ENCODE data around the gene SEC16B.

The SEC16B gene, protein sequence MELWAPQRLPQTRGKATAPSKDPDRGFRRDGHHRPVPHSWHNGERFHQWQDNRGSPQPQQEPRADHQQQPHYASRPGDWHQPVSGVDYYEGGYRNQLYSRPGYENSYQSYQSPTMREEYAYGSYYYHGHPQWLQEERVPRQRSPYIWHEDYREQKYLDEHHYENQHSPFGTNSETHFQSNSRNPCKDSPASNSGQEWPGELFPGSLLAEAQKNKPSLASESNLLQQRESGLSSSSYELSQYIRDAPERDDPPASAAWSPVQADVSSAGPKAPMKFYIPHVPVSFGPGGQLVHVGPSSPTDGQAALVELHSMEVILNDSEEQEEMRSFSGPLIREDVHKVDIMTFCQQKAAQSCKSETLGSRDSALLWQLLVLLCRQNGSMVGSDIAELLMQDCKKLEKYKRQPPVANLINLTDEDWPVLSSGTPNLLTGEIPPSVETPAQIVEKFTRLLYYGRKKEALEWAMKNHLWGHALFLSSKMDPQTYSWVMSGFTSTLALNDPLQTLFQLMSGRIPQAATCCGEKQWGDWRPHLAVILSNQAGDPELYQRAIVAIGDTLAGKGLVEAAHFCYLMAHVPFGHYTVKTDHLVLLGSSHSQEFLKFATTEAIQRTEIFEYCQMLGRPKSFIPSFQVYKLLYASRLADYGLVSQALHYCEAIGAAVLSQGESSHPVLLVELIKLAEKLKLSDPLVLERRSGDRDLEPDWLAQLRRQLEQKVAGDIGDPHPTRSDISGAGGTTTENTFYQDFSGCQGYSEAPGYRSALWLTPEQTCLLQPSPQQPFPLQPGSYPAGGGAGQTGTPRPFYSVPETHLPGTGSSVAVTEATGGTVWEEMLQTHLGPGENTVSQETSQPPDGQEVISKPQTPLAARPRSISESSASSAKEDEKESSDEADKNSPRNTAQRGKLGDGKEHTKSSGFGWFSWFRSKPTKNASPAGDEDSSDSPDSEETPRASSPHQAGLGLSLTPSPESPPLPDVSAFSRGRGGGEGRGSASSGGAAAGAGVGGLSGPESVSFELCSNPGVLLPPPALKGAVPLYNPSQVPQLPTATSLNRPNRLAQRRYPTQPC

DNA sequence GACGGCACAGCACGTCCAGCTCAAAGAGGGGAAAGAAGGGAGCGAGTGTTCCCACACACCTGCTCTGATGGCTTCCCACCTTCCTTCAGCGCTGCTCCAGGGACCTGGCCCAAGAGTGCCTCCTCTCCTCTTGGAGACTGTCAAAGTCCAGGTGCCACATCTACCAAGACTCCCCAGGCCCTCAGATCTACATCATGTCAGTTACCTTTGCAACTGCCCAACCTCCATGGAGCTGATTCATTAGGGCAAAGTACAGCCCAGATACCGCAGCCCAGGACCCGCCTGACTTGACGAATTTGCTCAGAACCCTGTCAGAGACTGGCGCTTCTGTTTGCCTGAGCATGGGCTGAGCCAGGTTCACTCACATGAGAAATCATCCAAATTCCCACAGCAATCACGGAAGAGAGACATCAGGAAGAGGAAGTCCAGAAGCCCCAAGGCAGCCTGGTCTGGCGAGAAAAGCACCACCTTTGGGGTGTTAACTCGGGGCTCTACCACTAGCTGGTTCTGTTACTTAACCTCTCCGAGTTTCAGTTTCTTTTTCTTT lies at the start of gene SEC16B:
SEC16B (minus strand) TSS at position 234 of the 547 bp plus-strand sequence. CDS start 2,077 bp downstream, outside the sequence.
- no peak for DNase-seq

DNA sequence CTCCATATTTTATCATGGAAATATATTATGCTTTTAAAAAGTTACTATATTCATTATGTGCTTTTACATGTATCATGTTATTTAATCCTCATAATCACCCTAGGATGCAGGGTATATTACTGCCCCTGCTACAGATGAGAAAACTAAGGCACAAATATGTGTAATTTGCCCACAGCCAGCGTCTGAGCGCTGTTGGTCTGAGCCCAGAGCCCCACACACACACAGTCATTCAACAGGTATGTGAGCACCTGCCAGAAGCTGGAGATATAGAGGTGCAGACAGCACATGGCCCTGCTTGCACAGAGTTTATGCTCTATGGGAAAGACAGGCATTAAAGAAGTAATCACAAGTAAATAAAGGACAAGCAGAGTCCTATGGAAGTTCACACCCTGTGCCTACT lies 49.8 kb upstream of the SEC16B start:
- no peak for DNase-seq

DNA sequence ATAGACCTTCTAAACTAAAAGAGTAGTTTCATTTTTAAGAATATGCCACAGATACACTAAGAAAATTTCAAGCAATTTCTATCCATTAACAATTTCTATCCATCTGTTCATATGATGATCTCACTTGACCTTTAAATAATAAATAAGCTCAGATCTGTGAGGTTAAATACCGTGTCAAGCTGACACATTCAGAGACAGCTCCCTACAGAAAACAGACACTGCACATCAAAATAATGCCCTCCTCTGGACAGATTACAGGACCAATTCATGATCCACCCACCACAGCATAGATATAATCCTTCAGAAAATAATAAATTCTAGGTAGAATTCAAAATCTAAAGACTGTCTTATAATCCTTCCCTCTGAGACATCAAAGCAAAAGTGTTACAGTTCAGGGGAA lies 49.4 kb upstream of the SEC16B start:
- no peak for DNase-seq

DNA sequence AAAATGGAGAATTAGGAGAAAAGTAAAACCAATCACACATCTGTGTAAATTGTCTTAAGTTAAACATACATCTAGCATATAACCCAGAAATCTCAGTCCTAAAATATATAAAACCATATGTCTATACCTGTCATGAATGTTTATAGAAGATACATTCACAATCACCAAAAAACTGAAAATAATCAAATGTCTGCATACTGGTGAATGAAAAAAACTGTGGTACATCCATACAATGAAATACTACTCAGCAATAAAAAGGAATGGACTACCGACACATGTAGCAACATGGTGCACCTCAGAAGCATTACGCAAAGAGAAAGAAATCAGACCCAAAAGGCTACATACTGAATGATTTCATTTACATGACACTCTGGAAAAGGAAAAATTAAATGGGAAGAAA lies 47.7 kb upstream of the SEC16B start:
- DNase-seq: no peak

DNA sequence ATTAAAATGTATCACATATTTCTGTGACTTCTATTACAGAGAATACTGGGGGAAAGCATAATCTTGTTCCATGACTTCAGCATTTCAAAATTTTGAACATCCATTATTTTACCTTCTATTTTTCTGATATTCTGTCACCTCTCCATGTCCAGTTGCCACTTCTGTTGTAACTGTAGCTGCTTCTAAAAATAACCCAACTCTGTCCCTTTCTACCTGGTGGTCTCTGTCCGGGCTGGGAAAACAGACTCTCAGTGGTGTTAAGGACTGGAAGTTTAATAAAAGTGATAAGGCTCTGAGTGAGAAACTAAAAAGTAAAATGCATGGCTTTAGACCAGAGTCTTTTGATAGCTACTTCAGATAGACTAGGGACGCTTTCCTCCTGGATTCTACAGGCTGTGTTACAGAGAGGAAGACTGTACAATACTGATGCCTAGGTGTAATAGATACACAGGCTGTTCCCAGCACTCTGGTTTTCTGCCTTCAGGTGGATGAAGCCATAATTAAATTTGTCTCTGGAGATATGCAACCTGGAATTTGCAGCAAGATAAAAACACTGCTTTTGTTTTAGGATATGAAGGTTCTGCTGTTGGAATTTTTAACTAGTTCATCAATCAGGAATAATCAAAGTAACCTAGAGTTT lies 42.1 kb upstream of the SEC16B start:
- DNase-seq: no peak

DNA sequence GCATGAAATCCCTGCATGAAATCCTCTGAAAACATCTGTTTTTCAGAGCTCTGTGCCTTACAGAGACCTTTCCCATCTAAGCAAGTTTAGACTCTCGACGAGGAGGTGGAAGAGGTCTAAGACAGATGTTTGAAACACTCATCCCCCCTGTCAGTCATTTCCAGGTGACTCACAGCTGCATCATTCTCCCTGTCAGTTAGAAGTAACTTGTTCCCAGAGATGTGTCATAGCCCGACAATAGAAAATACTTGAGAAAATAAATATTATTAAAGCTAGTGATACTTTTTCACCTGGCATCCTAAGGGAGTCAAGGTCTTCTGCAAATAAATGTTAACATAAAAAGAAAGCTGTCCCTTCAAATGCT lies 41.6 kb upstream of the SEC16B start:
- peak; percentile 71 for DNase-seq

DNA sequence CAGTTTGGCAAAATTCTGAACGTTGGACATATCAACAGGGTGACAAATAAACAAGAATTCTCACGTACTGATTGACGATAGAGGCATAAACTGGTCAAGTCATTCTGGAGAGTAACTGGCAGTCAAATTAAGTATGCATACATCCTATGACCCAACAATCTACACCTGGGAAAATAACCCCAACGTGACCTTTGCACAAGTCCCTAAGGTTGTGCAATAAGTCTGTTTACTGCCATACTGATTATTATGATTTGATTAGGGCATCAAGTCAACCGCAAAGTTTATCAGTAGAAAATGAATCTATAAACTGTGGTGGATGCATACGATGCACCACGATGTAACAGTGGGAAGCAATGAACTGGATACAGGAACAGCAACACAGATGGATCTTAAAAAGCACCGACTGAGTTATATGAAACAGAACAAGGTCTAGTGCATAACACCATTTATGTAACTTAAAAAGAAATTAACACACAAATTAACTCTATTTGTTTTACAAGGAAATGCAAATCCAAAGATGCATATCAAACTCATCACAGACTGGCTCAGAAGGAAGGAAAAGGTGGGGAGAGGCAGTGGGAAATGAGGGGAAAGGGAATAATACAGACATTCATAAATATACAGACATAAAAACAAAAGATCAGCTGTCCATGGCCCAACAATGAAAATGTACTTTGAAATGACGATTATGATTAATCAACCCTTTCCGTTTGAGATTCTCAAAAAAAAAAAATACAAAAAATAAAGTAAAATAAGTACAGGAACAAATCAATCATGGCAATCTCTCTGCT lies 41.0 kb upstream of the SEC16B start:
- DNase-seq: no peak

DNA sequence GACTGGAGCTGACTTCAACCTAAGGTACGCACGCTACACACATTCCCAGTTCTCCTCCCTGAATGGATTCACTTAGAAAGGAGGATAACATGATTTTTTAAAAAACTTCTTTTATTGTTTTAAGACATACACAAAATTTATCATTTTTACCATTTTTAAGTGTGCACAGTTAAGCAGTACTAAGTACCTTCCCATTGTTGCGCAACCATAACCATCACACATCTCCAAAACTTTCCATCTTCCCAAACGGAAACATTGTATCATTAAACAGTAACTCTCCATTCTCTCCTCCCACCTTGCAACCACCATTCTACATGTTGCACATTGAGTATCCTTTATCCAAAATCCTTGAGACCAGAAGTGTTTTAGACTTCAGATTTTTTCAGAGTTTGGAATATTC lies 36.2 kb upstream of the SEC16B start:
- DNase-seq: no peak

DNA sequence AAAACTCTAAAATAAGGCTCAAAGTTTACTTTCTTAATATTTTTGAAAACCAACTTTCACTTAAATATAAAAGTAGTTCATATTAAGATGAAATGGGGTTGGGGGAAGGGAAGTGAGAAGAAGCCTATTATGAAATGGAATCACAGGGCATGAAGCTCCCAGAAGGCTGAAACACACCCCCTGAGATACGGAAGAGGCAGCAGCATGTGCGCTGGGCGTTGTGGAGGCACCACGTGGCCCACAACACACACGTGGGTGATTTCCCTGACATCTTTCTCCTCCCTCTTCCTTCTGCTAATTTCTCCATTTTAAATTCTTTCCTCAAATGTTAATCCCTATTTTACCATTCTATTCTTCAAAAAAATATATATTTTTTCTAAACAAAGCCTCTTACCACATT lies 35.6 kb upstream of the SEC16B start:
- DNase-seq: no peak

DNA sequence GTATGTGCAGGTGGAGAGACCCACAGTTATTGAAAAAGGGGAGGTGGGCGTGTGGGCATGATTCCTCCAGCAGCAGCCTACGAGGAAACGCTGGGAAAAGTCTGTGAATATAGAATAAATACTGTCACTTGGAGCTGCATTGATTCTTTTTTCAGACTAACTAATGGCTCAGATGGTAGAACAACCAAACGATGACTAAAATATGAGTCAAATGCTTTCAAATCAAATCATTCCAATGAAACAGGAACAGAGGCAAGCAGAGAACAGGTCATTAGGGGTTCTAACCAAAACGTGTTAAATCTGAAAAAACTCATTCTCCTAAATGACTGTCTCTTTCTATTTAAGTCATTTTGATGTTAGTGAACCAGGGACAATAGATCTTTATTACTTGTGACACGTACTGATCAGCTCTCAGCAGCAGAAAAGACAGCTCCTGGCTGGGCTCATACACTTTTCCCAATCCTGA lies 35.1 kb upstream of the SEC16B start:
- DNase-seq: peak; percentile 36

DNA sequence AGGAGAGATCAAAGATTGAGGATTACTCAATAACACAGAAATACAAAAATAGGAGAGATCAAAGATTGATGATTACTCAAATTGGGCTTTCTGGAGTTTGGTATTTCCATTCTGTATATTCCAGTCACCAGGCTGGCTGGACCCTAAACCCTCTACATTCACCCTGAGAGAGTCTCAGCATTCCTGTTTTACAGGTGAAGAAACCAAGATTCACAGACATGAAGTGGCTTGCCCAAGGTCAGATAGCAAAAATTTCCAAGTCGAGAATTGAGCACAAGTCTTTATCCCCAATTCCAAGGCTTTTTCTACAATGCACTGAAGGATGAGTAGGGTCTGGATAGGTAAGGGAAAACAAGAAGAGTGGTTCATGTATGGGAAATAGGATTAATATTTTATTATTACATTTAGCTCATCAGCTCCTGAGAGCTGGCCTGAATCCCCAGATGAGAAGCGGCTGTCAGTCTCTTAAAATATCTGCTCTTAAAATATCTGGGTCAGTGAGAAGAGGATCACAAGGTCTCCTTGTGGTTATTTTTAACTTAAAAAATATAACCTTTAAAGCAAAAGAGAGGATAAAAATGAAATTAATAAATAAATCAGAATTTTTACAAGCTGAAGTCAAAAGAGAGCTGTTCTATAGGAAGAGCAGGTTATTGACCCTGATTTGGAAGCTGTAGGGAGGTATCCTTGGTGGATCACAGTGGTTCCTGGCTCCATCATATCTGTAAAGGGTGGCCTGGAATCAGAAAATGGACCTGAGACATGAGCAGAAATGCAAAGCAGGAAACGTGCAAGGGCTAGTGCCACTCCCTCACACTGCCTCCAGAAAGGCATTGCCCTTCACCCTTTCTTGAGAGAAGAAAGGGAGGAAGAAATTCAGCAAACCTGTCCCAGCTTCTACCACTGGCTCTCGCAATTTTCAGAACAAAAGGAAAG lies 29.1 kb upstream of the SEC16B start:
- DNase-seq: no peak

DNA sequence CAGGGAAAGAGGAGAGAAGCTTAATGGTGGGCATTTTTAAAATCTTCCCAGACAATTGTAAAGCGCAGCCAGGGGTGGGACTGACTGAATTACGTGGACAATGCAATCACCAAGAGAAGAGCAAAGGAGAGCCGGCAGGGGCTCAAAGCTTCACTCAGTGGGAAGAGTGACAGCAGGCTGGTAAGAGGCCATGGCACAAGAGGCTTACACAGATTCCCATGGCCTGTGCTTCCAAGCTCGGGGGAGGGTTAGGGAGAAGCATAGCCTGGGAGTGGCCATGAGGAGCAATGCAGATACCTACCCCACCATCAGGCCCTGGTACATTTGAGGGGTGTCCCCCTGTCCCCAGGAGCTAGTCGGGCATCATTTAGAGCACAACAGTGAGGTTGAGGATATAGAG lies 27.1 kb upstream of the SEC16B start:
- DNase-seq: no peak

DNA sequence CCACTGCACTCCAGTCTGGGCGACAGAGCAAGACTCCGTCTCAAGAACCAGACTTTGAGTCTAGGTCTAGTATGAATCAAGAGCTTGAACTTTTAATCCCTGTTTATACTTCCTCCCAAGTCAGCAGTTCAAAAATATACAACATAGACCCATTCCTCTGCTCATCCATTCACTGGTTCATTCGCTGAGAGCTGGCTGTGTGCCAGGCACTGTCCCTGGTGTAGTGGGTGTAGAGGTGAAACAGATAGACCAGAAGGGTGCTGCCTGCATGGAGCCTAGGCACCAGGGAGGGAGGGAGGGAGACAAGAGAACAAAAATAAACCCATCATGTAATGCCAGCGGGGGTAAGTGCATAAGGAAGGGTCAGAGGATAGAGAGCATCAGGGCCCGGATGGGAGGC lies 25.5 kb upstream of the SEC16B start:
- DNase-seq: no peak

DNA sequence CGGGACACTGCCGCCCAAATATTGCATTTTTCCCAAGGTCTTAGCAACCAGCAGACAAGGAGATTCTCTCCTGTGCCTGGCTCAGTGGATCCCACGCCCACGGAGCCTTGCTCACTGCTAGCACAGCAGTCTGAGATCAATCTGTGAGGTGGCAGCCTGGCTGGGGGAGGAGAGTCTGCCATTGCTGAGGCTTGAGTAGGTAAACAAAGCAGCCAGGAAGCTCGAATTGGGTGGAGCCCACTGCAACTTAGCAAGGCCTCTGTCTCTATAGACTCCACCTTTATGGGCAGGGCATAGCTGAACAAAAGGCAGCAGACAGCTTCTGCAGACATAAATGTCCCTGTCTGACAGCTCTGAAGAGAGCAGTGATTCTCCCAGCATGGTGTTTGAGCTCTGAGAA lies 16.4 kb upstream of the SEC16B start:
- peak; percentile 14 for DNase-seq

DNA sequence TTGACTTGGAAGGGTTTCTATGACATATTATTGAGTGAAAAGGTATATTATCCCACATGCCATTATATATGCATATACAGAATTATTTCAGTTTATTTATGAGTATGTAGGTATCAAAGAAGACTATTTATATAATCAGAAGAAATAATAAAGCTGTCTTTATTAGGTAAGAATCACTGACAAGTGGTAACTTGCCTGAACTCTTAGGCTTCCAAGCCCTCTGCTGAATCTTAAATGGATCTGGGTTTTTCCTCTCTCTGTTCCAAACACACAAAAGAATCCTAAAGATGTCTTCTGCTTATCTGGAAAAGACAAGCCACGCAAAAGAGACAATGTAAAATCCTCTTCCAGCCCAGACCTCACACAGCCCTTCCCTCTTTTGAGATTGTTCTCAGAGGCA lies 14.9 kb upstream of the SEC16B start:
- no peak for DNase-seq

DNA sequence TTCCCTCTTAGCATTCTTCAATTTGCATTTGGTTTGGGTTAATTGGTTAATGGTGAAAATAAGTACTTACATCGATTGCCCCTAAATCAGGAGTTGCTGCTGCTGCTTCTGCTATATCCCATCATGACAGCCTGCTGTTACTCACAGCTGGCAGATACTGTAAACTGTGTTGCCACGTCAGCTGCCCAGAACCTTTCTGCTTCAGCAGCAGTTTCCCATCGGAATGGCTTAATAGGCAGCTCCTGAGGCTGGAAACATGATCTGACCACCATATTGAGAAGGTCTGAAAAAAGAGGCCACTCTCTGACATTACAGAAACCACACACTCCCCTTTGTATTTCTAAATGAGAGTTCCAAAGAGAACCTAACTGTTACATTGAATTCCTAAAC lies 14.3 kb upstream of the SEC16B start:
- peak; percentile 96 for DNase-seq

DNA sequence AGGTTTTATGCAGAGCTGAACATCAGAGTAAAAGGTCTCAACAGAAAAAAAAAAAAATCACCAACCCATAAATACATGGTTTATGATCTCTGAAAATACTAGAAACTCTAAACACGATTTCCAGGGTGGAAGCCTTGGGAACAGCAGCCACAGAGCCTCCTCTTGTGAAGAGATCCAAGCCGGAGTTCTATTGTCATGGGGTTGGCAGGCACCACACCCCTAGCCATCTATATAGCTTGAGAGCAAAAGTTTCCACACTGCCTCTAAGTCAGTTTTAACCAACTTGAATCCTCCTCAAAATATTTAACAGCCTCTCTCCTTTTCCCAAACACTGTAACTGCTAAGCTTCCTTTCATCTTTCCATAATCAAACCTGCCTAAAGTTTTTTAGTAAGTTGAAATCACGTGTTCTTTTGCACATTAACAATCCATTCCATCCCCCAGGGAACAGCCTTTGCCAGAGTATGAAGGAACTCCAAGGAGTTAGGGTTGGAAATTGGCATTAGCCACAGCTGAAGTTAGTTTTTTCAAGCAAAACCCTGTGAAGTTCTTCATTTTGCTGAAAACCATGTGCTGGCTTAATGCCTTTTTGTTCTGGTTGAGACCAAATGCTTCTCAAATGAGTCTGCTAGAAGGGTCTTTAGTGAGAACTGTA lies 13.8 kb upstream of the SEC16B start:
- peak; percentile 74 for DNase-seq

DNA sequence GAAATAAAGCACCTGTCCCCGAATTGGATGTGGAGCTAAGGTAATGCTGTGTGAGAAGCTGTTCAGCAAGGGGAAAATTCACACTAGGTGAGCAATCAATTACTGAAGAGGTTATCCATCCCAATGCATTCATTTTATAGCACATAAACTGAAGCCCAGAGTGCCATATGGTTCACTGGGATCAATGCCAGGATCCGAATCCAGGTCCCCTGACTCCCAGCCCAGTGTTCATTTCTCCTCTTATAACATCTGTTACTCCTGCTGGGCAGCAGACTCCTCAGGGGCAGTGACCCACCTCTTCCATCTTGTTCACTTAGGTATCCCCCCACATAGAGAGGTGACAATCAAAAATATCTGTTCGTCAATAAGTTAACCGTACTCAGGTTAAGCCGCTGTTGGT lies 13.2 kb upstream of the SEC16B start:
- no peak for DNase-seq

DNA sequence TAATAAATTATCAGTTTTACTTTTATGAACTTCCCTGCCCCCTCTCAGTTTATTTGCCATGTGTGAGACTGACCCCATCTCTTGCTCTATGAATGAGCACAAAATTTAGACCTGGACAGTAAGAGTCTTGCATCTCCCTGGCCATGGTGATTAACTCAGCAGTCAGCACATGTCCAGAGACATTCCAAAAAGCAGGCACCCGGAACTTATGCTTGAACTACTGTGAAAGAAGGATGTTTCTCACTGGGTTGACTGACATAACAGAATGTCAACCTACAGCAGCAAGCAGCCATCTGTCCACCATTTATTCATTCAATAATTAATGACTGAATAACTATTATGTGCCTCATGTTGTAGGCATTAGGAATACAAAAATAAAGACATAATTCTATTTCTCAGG lies 11.3 kb upstream of the SEC16B start:
- no peak for DNase-seq

DNA sequence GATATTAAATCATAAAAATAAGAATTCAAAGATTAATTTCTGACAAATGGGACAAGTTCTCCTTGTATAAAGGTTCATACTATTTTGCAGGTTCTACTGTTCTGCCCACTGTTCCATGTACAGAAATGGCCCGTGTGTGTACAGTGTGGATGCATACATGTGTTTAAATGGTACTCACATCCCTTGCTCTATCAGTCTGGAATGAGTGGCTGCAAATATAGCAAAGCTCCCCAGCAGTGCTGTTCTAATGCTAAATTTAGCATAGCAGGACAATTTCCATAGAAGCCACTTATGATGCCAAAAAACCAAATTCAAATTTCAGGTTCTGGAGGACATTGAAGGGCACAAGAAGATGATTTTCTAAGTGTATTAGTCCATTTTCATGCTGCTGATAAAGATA lies 9.4 kb upstream of the SEC16B start:
- no peak for DNase-seq
